Measurements from ENCODE around the gene CCDC192.

DNA sequence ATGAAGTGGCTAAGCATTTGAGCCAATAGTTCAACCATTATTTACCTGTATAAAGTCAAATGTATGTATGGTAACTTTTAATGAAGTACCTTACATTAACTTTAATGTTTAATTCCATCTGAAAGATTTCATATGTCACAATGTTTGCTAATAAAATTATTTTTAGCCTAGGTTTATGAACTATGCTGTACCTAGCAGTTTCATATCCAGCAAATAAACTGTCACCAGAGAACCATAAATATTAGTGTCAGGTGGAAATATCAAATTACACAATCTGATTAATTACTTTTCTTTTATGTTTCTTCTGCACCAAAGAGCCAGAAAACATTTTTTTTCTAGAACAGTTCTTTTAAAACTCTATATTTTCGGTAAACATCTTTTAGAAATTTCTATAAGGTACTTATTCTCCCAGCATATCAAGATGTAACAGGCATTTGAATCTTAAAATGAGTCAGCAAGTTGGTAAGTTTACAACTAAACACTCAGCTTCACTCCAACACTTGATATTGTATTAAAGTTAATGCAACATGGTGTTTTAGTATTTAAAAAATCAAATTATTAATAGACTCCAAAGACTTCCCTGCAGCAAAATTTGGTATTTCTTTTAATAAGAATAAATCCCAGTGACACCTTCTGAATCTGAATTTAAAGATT is 8.5 kb upstream of the CCDC192 start:
- no peak for TF ChIP-seq RCOR1 (conservative IDR thresholded peaks at IDR 0.05; ENCODE audit: low read depth, low read length)
- TF ChIP-seq BACH1 (IDR thresholded peaks at IDR 0.05; ENCODE audit: borderline replicate concordance): no peak
- TF ChIP-seq ZNF384 (IDR thresholded peaks at IDR 0.05; ENCODE audit: borderline replicate concordance, low read depth, low read length): no peak
- TF ChIP-seq TAF1 (IDR thresholded peaks at IDR 0.05; ENCODE audit: borderline replicate concordance, low read depth, low read length): no peak
- TF ChIP-seq CBX3 (IDR thresholded peaks at IDR 0.05; ENCODE audit: borderline replicate concordance, low read depth): no peak
- TF ChIP-seq KDM1A (IDR thresholded peaks at IDR 0.05; ENCODE audit: borderline replicate concordance): no peak
- TF ChIP-seq POLR2AphosphoS5 (IDR thresholded peaks at IDR 0.05; ENCODE audit: low read length): no peak

All from GM12878 (cell line).